HL-60 (cell line): Measurements from ENCODE around the gene ZNF326.
A peak's percentile ranks its signal among the peaks of the same experiment; 100 is the strongest.
"Not testable (repeated sequence)": the region's sequence is repeated elsewhere in the genome, so short reads cannot be mapped to it uniquely, and the experiment has no call there.

Experiments used
- DNase-seq, 2 experiments: peaks; one replicate each; pipeline ENCODE4 v3.0.0-alpha.2; 2010 to 2020; ENCODE audit warnings: low read depth in 1 of 2, low spot score in 1 of 2
- H3K27ac ChIP-seq: fragments of 250-450 bp; sonication (Bioruptor Pico); replicated peaks from 2 replicates; pipeline ENCODE4 v1.5.1; 2020; ENCODE audit warnings: mild to moderate bottlenecking, moderate library complexity
- H3K27me3 ChIP-seq: fragments of 250-450 bp; sonication (Bioruptor Pico); 2 replicates; pipeline ENCODE4 v1.5.1; 2021; ENCODE audit warnings: mild to moderate bottlenecking, moderate library complexity; ENCODE audit not compliant: insufficient read depth, poor library complexity, severe bottlenecking
- H3K4me3 ChIP-seq: replicated peaks from 2 replicates; pipeline ENCODE4 v1.5.1; 2011; ENCODE audit warnings: mild to moderate bottlenecking, control low read depth, low read length; ENCODE audit not compliant: insufficient read depth
- GABPA ChIP-seq: IDR thresholded peaks from 2 replicates; pipeline ENCODE4 v1.6.1; 2012; ENCODE audit warnings: low read depth
- POLR2AphosphoS5 ChIP-seq: IDR thresholded peaks from 2 replicates; pipeline ENCODE4 v1.6.1; 2012; ENCODE audit warnings: low read depth
- SPI1 ChIP-seq: IDR thresholded peaks from 2 replicates; pipeline ENCODE4 v1.6.1; 2012; ENCODE audit warnings: low read depth, mild to moderate bottlenecking, borderline replicate concordance
- TF ChIP-seq, protein P1 (sequence below): IDR thresholded peaks from 2 replicates; pipeline ENCODE4 v1.6.1; 2012; ENCODE audit warnings: low read depth; ENCODE audit not compliant: insufficient replicate concordance
- TF ChIP-seq, protein P2 (sequence below): IDR thresholded peaks from one replicate; pipeline ENCODE4 v1.5.1; 2011; ENCODE audit warnings: low read length, control low read depth, inconsistent platforms; ENCODE audit not compliant: insufficient read depth

The ZNF326 gene

DNA sequence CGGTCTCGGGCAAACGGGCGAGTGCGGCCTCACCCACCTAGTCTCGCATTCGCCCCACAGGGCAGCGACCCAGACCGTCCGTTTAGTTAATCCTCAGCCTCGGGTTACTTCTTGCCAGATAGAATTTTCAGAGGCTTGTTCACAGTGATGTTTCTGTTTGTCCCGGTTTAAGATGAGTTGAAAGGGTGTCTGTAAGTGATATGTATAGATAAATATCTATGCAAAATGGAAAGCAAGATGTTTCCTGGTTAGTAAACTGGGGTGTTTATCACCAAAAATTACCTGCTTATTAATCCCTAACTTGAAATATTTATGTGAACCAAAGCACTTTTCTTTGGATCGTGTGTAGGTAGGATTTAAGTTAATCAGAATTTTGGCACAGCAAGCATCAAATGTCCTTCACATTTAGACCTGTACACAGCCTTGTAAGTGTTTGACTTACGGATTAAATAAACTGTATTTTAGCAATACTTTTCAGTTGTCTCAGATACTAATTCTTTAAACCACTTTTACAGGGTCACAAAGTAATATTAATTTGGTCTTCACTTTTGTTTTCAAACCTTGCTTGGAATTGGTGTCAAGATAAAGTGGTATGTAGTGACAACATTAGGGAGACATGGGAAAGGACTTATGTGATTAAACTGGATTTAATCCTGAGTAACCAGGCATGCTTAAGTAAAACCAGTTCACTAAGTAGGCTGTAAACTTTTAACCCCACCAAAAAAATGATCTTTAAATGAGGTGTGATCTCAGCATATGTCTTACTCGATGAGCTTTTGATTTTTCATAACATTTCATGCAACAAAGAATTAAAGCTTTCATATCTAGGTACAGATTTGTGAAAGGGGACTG lies 914 bp downstream of the ZNF326 start:
- H3K27ac ChIP-seq = peak overlapping the region; percentile 84
- DNase-seq = no peak
- TF ChIP-seq POLR2AphosphoS5 (no peak), SPI1 (no peak), GABPA (no peak)
- TF ChIP-seq, protein P1, sequence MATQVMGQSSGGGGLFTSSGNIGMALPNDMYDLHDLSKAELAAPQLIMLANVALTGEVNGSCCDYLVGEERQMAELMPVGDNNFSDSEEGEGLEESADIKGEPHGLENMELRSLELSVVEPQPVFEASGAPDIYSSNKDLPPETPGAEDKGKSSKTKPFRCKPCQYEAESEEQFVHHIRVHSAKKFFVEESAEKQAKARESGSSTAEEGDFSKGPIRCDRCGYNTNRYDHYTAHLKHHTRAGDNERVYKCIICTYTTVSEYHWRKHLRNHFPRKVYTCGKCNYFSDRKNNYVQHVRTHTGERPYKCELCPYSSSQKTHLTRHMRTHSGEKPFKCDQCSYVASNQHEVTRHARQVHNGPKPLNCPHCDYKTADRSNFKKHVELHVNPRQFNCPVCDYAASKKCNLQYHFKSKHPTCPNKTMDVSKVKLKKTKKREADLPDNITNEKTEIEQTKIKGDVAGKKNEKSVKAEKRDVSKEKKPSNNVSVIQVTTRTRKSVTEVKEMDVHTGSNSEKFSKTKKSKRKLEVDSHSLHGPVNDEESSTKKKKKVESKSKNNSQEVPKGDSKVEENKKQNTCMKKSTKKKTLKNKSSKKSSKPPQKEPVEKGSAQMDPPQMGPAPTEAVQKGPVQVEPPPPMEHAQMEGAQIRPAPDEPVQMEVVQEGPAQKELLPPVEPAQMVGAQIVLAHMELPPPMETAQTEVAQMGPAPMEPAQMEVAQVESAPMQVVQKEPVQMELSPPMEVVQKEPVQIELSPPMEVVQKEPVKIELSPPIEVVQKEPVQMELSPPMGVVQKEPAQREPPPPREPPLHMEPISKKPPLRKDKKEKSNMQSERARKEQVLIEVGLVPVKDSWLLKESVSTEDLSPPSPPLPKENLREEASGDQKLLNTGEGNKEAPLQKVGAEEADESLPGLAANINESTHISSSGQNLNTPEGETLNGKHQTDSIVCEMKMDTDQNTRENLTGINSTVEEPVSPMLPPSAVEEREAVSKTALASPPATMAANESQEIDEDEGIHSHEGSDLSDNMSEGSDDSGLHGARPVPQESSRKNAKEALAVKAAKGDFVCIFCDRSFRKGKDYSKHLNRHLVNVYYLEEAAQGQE = no peak
- TF ChIP-seq, protein P2, sequence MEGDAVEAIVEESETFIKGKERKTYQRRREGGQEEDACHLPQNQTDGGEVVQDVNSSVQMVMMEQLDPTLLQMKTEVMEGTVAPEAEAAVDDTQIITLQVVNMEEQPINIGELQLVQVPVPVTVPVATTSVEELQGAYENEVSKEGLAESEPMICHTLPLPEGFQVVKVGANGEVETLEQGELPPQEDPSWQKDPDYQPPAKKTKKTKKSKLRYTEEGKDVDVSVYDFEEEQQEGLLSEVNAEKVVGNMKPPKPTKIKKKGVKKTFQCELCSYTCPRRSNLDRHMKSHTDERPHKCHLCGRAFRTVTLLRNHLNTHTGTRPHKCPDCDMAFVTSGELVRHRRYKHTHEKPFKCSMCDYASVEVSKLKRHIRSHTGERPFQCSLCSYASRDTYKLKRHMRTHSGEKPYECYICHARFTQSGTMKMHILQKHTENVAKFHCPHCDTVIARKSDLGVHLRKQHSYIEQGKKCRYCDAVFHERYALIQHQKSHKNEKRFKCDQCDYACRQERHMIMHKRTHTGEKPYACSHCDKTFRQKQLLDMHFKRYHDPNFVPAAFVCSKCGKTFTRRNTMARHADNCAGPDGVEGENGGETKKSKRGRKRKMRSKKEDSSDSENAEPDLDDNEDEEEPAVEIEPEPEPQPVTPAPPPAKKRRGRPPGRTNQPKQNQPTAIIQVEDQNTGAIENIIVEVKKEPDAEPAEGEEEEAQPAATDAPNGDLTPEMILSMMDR = no peak
- H3K27me3 ChIP-seq = no peaks in the 10 kb centered on the region
- H3K4me3 ChIP-seq = peak overlapping the region; percentile 68

DNA sequence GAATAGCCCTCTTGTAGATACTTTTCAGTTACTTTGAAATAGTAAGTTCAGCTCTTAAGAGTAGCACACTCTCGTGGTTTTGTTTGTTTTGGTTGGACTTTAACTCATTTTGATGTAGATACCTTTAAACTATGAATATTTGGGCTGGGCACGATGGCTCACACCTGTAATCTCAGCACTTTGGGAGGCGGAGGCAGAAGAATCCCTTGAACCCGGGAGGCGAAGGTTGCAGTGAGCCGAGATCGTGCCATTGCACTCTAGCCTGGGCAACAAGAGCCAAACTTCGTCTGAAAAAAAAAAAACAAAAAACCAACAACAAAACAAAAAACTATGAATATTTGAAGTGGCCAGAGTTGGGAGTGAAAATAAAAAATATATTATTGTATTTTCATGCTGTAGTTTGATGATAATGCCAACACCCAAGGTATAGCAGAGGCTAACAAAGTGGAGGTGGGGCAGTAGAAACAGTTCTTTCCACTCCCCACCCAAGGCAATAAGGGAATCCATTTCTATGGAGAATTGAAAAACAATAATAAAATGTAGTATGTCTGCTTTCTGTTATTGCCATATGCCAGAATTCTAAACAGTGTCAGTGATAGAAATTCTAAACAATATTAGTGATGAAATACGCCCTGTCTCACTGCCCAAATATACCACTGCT lies 1.7 kb downstream of the ZNF326 start:
- TF ChIP-seq, protein P1 = no peak
- TF ChIP-seq, protein P2 = no peak
- TF ChIP-seq GABPA (no peak), POLR2AphosphoS5 (no peak), SPI1 (no peak)
- no peak for DNase-seq
- no peaks in the 10 kb centered on the region for H3K27me3 ChIP-seq
- H3K4me3 ChIP-seq = peak overlapping the region; percentile 68
- peak overlapping the region; percentile 84; the same call in 1 of the 2 replicates for H3K27ac ChIP-seq

DNA sequence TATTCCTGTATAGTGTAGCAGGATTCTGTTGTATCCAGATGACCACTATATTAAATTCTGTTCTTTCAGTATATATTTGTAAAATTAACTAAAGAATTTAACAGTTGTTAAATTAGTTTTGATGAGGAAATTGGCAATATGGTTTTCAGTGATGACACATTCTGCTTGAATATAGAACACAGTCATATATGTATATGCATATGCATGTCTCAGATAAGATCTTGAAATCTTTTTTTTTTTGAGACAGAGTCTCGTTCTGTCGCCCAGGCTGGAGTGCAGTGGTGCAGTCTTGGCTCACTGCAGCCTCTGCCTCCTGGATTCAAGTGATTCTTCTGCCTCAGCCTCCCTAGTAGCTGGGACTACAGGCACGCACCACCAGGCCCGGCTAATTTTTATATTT lies 2.2 kb downstream of the ZNF326 start:
- not testable (repeated sequence) for H3K4me3 ChIP-seq, H3K27me3 ChIP-seq, DNase-seq, H3K27ac ChIP-seq

DNA sequence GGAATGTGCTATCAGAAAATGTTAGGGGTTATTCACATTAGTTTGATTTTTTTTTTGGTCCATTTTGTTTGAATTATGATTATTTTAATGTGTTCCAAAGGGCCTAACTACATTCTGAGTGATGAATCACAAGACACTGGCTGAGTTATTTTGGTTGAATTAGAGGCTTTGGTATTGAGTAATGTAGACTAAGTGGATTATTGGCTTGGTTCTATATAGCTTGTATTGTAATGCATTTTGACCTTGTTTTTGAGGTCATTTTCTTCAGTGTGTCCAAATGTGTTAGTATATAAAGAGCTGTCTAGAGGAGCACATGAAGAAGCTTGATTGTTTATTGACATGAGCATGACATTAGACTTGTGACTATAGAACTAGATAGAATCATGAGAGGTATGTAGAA lies 3.4 kb downstream of the ZNF326 start:
- Histone ChIP-seq H3K27ac (no peak overlapping the region), H3K4me3 (no peak overlapping the region), H3K27me3 (no peaks in the 10 kb centered on the region)
- TF ChIP-seq GABPA (no peak), SPI1 (no peak), POLR2AphosphoS5 (no peak)
- TF ChIP-seq, protein P2 = no peak
- TF ChIP-seq, protein P1 = no peak
- DNase-seq = no peak
